NCI-H2107 treated with DMSO at 0.1 percent for 48 hours (cell line): ENCODE results near the gene CMC2.

Experiments used
- DNase-seq: peaks from one replicate; lab custom pipeline; 2025; ENCODE audit not compliant: unreplicated experiment; lab: John Stamatoyannopoulos, UW

The CMC2 gene

GRCh38 chr16:81003064-81003463 is 3.6 kb downstream of the CMC2 start:
- no peak for DNase-seq

- DNase-seq, result no peak
These were observed 5.4 kb downstream of the CMC2 start for GRCh38 chr16:81001330-81001729.

GRCh38 chr16:81000873-81001272 is 5.8 kb downstream of the CMC2 start:
- DNase-seq, result no peak

GRCh38 chr16:80997964-80998620 is 8.6 kb downstream of the CMC2 start:
- no peak for DNase-seq

GRCh38 chr16:80997139-80997798 is 9.4 kb downstream of the CMC2 start:
- no peak for DNase-seq

GRCh38 chr16:80996688-80997138 is 10.0 kb downstream of the CMC2 start:
- no peak for DNase-seq

- no peak for DNase-seq
These were observed 12.2 kb downstream of the CMC2 start for GRCh38 chr16:80994451-80994850.

GRCh38 chr16:80993834-80994233 is 12.9 kb downstream of the CMC2 start:
- DNase-seq, result no peak

- DNase-seq, result no peak
These were observed 13.4 kb downstream of the CMC2 start for GRCh38 chr16:80993307-80993706.

- DNase-seq, result no peak
These were observed 13.9 kb downstream of the CMC2 start for GRCh38 chr16:80992676-80993293.

- no peak for DNase-seq
These were observed 14.8 kb downstream of the CMC2 start for GRCh38 chr16:80991792-80992430.

- DNase-seq, result no peak
These were observed 15.7 kb downstream of the CMC2 start for GRCh38 chr16:80990978-80991377.

GRCh38 chr16:80990577-80990976 is 16.1 kb downstream of the CMC2 start:
- no peak for DNase-seq

- DNase-seq, result no peak
These were observed 16.9 kb downstream of the CMC2 start for GRCh38 chr16:80989801-80990200.

- DNase-seq, result no peak
These were observed 17.9 kb downstream of the CMC2 start for GRCh38 chr16:80988756-80989155.

- DNase-seq, result no peak
These were observed 20.1 kb downstream of the CMC2 start for GRCh38 chr16:80986557-80986956.

- no peak for DNase-seq
These were observed 21.1 kb downstream of the CMC2 start for GRCh38 chr16:80985611-80986010.

GRCh38 chr16:80984124-80984892 is 22.4 kb downstream of the CMC2 start:
- DNase-seq, result no peak

- DNase-seq, result peak; percentile 48
These were observed 24.0 kb downstream of the CMC2 start for GRCh38 chr16:80982646-80983045.

- no peak for DNase-seq
These were observed 25.6 kb downstream of the CMC2 start for GRCh38 chr16:80981103-80981502.

GRCh38 chr16:80976946-80977345 is 29.7 kb downstream of the CMC2 start:
- DNase-seq, result no peak
